Caco-2 (cell line): ENCODE data around the gene FBXL7. TPM values are rescaled to one million over a fixed set of nuclear protein-coding genes. Genes with fewer than 3 reads are reported as not detected.

Source experiments
- BruUV-seq: library from RNA; stranded (reverse); fragments of 400-500 nt; replicated peaks from 2 replicates; lab custom pipeline; 2021; lab: Mats Ljungman, UMichigan
- CTCF ChIA-PET: fragments of 300-600 bp; sonication (Branson Sonifier 250); formaldehyde crosslinking; loops from one replicate; lab custom pipeline; 2022; ENCODE audit warnings: antibody characterized with exemption; lab: Charles Lee
- POLR2A ChIA-PET: fragments of 300-600 bp; sonication (Branson Sonifier 250); formaldehyde crosslinking; loops from one replicate; lab custom pipeline; 2022; ENCODE audit warnings: antibody characterized with exemption; lab: Charles Lee
- DNase-seq, 2 experiments: peaks; one replicate each; pipeline versions ENCODE4 v3.0.0 to v3.0.0-alpha.2; 2020 to 2022
- H3K27me3 ChIP-seq: replicated peaks from 2 replicates; pipeline ENCODE4 v1.6.0; 2011; ENCODE audit warnings: low read length; ENCODE audit not compliant: control insufficient read depth, insufficient read depth
- H3K36me3 ChIP-seq: 2 replicates; pipeline ENCODE4 v1.5.1; 2011; ENCODE audit warnings: low read length; ENCODE audit not compliant: control insufficient read depth, insufficient read depth
- H3K4me1 ChIP-seq: fragments of 250-450 bp; sonication (Bioruptor Pico); 2 replicates; pipeline ENCODE4 v1.5.1; 2020; ENCODE audit warnings: mild to moderate bottlenecking
- H3K4me3 ChIP-seq: 2 replicates; pipeline ENCODE4 v1.5.1; 2011; ENCODE audit warnings: low read depth, mild to moderate bottlenecking, control low read depth, low read length
- H3K9me3 ChIP-seq: fragments of 250-450 bp; sonication (Bioruptor Pico); 2 replicates; pipeline ENCODE4 v1.5.1; 2020; ENCODE audit warnings: mild to moderate bottlenecking, moderate library complexity
- H3K27ac Mint-ChIP-seq: one replicate; pipeline ENCODE4 v1.8.0; 2022; ENCODE audit warnings: mixed read lengths; ENCODE audit not compliant: unreplicated experiment
- H3K27me3 Mint-ChIP-seq: one replicate; pipeline ENCODE4 v1.8.0; 2022; ENCODE audit warnings: mixed read lengths; ENCODE audit not compliant: insufficient read depth, unreplicated experiment
- H3K36me3 Mint-ChIP-seq: one replicate; pipeline ENCODE4 v1.8.0; 2022; ENCODE audit warnings: mild to moderate bottlenecking, mixed read lengths; ENCODE audit not compliant: insufficient read depth, unreplicated experiment
- H3K4me1 Mint-ChIP-seq: one replicate; pipeline ENCODE4 v1.8.0; 2022; ENCODE audit warnings: low read depth, mixed read lengths; ENCODE audit not compliant: unreplicated experiment
- H3K4me3 Mint-ChIP-seq: one replicate; pipeline ENCODE4 v1.8.0; 2022; ENCODE audit warnings: mild to moderate bottlenecking, moderate library complexity, mixed read lengths; ENCODE audit not compliant: unreplicated experiment
- H3K9me3 Mint-ChIP-seq: one replicate; pipeline ENCODE4 v1.8.0; 2022; ENCODE audit warnings: mixed read lengths; ENCODE audit not compliant: unreplicated experiment
- CTCF ChIP-seq, 2 experiments: fragments of 200-600 bp in 1 of 2; IDR thresholded peaks; 1 replicate in 1 of 2; 2 replicates in 1 of 2; pipeline versions ENCODE4 v1.5.1 to v1.8.0; 2011 to 2022; ENCODE audit warnings: antibody characterized with exemption in 1 of 2, control low read depth in 1 of 2, inconsistent platforms in 1 of 2, low read depth in 1 of 2, low read length in 1 of 2, mild to moderate bottlenecking in 1 of 2, moderate library complexity in 1 of 2; ENCODE audit not compliant: insufficient read depth in 1 of 2, severe bottlenecking in 1 of 2, unreplicated experiment in 1 of 2
- intact Hi-C: fragments of 100-400 bp; cut with micrococcal nuclease; formaldehyde crosslinking; loops from one replicate; pipeline ENCODE4 v1.10.0; 2022; ENCODE audit not compliant: unreplicated experiment
- total RNA-seq: library from RNA; stranded (reverse); gene quantifications from 2 replicates; pipeline ENCODE4 v1.2.3, GENCODE V29; 2022

Gene FBXL7
- total RNA-seq, 1 experiment from 2014 or later: not detected

- BruUV-seq: no TSS peak
- Mint-ChIP-seq H3K4me1 (no peaks in the 10 kb centered on the region), H3K27me3 (peaks cover 3% of the 10 kb centered on the region), H3K9me3 (no peaks in the 10 kb centered on the region), H3K4me3 (no peak overlapping the region), H3K36me3 (no peaks in the 10 kb centered on the region), H3K27ac (no peak overlapping the region)
- no peak for DNase-seq
- no peak for TF ChIP-seq CTCF (IDR thresholded peaks at IDR 0.05; ENCODE audit: insufficient read depth in 1 of 2, low read depth in 1 of 2, low read length in 1 of 2, severe bottlenecking in 1 of 2, unreplicated experiment in 1 of 2)
- Histone ChIP-seq H3K9me3 (no peaks in the 10 kb centered on the region), H3K4me3 (no peak overlapping the region), H3K4me1 (no peaks in the 10 kb centered on the region), H3K27me3 (no peaks in the 10 kb centered on the region), H3K36me3 (no peaks in the 10 kb centered on the region)
- ChIA-PET CTCF (no interaction called here), POLR2A (no interaction called here)
- intact Hi-C loops: no loop called here
Measured at GRCh38 chr5:15560421-15560820, 60.4 kb downstream of the FBXL7 start.

- no peaks in the 10 kb centered on the region for H3K27me3 ChIP-seq
- Mint-ChIP-seq H3K27ac (no peak overlapping the region), H3K27me3 (no peaks in the 10 kb centered on the region), H3K36me3 (no peaks in the 10 kb centered on the region), H3K4me1 (no peaks in the 10 kb centered on the region), H3K4me3 (no peak overlapping the region), H3K9me3 (no peaks in the 10 kb centered on the region)
- intact Hi-C loops: no loop called here
- H3K4me1 ChIP-seq: no peaks in the 10 kb centered on the region
- no peak for TF ChIP-seq CTCF (IDR thresholded peaks at IDR 0.05; ENCODE audit: insufficient read depth in 1 of 2, low read depth in 1 of 2, low read length in 1 of 2, severe bottlenecking in 1 of 2, unreplicated experiment in 1 of 2)
- H3K9me3 ChIP-seq: no peaks in the 10 kb centered on the region
- ChIA-PET CTCF (no interaction called here), POLR2A (no interaction called here)
- H3K36me3 ChIP-seq: no peaks in the 10 kb centered on the region
- no TSS peak for BruUV-seq
- DNase-seq: no peak
- H3K4me3 ChIP-seq: no peak overlapping the region
Measured at GRCh38 chr5:15564523-15564922, 64.5 kb downstream of the FBXL7 start.

GRCh38 chr5:15564957-15565356, 65.0 kb downstream of the FBXL7 start:
- BruUV-seq: no TSS peak

More at GRCh38 chr5:15564957-15565356, 65.0 kb downstream of the FBXL7 start:
- Mint-ChIP-seq H3K27me3 (no peaks in the 10 kb centered on the region), H3K4me3 (no peak overlapping the region), H3K4me1 (no peaks in the 10 kb centered on the region), H3K9me3 (no peaks in the 10 kb centered on the region), H3K27ac (no peak overlapping the region), H3K36me3 (no peaks in the 10 kb centered on the region)
- intact Hi-C loops: no loop called here
- Histone ChIP-seq H3K36me3 (no peaks in the 10 kb centered on the region), H3K27me3 (no peaks in the 10 kb centered on the region), H3K9me3 (no peaks in the 10 kb centered on the region), H3K4me3 (no peak overlapping the region), H3K4me1 (no peaks in the 10 kb centered on the region)
- TF ChIP-seq CTCF (IDR thresholded peaks at IDR 0.05; ENCODE audit: insufficient read depth in 1 of 2, low read depth in 1 of 2, low read length in 1 of 2, severe bottlenecking in 1 of 2, unreplicated experiment in 1 of 2): no peak
- ChIA-PET CTCF (interaction anchor here (0.5 kb wide), 1 partner anchor 259 kb away, joined by 4 read pairs; no protein-coding TSS in a partner anchor), POLR2A (no interaction called here)
- no peak for DNase-seq
